ENCODE data around the gene PIEZO1.

The PIEZO1 gene

DNA sequence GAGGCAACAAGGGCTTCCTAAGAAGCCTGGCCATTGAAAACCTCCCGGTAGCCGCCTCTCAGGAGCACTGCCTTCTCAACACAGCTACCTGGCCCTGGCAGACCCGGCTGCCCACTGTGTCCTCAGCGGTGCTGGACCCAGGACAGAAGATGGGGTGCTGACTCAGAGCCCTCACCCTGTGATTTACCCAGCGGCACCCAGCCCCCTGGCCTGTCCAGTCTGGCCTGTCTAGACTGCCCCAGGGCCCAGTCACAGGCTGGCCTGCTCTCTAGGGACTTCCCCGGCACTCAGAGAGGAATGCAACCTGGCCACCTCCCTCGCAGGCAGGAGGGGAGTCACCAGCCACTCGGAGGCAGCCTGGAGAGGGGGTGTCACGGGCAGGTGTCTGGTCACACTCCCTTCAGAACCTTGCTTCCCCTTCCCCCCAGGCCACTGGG lies 20.1 kb downstream of the PIEZO1 start:
- no peak for DNase-seq

DNA sequence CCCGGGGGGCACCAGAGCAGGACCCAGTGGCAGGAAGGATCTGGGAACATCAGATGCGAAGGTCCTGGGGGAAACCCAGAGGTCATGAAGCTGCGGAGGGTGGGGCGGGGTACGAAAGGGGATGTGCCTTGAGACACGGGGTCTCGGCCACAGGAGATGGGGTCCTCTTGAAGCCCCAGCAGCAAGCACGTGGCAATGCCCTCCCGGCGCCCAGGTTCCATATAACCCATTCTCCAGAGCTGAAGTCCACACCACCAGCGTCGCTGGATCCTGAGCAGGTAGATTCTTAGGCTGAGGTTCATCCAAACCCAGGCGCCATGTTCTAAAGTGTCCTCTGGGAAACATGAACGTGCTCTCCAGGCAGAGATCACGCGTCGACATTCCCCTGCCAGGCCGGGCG lies 20.9 kb downstream of the PIEZO1 start:
- DNase-seq: no peak

DNA sequence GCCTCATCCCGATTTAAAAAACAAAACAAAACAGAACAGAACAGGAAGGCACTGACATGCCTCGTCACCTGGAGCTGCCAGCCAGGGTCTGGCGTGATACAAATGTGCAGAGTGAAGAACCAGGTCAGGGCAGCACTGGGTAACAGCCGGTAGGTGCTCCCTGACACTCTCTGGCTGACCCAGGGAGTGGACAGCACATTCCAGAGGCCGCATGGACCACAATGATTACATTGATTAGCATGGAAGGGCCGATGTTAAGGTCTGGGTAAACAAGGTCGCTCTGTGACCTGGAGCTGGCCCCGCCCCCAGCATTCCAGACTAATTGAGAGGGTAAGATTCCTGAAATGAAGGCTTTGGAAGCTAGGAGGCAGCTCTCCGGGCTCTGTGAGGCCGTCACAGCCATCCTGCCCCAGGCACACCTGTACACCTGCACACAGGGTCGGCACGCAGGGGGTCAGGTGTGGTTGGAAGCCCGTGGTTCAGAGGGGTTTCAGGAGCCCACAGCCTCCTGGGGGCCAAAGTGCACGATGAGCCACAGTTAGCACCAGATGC lies 21.4 kb downstream of the PIEZO1 start:
- DNase-seq: no peak

DNA sequence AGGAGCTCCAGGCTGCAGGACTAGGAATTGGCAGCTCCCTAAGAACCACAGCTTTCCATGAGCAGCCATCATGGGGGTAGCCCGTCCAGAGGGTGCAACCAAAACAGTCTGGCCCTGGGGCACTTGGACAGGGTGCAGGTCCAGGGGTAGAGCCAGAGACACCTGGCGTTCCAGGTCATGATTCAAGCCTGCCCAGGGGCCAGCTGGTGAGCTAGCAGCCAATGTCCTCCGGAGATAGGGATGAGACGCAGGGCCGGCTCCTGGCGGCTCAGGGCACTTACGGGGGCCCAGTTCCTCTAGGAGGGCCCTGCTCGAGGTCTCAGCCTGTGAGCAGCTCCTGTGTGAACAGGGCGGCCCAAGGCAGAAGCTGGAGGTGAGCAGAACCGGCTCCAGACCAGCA lies 22.1 kb downstream of the PIEZO1 start:
- DNase-seq: no peak

DNA sequence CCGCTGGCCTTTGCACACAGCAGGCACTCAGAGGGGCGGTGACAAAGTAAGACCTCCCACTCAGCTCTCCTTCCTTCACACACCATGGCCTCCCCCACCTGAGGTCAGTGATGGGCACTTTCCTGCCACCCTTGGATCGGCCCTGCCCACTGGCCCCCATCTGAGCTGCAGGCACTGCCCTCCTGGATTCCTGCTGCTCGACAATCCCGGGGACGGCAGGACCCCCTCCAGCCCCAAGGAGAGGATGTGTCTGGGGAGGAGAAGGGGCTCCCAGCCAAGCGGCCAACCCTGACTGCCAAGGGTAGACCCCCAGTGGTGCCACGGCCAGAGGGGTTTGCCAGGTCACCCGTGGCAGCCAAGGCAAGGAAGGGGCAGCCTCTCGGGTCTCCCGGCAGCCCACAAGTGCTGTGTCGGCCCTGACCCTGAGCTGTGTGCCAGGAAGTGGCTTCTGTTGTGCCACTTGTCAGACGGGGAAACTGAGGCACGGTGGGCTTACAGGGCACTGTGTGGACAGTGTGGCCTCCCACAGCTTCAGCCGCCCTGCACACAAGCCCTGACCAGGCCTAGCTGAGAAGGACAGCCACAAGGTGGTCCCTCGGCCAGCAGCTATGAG lies 22.7 kb downstream of the PIEZO1 start:
- no peak for DNase-seq

DNA sequence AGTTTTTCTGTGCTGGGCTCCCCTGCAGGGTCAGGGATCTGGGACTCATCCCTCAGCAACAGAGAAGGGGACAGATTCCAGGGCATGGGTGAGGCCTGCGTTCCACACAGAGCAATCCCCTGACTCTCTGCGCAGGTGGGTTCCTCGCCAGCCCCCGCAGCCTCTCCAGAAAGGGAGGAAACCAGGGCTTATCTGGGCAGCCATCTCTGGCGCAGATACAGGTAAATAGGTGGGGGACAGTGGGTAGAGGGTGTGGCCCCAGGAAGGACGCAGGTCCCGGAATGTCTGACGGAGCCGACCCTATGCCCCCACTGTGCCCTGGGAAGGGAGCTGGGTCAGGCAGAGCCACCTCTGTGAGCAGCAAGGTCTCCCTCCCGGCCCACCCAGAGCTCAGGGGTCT lies 23.2 kb downstream of the PIEZO1 start:
- DNase-seq: no peak

DNA sequence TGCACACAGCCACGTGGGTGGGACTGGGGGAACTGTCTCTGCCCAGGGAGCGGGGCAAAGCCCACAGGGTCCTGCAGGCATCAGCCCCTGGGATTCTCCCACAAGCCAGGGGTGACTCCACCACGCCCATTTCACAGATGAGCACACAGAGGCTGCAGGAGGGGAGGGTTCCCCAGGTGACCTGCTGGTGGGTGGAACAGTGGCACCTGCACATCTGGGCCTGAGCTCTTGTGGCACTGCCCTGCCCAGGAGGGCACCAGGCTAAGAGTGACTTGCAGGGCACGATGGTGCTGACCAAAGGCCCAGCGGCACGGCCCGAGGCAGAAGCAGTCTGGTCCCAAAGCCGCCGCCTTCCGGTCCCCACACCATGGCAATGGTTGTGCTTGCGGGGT lies 23.9 kb downstream of the PIEZO1 start:
- DNase-seq: no peak

DNA sequence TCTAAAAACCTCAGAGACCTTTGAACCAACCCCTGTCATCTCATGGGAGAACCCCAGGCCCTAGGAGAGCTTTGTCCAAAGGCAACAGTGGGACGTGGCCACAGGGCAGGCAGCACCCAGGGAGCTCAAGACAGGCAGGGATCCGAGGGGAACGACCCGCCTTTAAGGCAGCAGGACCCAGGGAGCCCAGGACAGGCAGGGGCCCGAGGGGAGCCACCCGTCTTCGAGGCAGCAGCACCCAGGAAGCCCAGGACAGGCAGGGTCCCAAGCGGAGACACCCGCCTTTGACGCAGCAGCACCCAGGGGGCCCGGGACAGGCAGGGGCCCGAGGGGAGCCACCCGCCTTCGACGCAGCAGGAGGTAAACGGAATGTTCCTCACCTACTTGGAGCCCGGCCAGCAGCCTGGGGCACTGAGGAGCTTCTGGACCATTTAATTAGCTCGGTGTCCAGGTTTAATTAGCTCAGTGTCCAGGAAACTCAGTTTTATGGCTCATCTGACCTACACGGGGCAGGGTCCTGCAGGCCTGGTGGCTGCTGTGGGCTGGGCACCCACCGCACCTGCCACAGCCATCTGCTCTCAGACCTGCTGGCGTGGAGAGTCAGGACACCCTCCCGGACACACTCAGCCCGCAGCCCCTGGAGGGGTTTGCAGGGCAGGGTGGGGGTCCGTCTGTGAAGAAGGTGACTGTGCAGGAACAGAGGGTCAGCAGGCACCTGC lies 24.4 kb downstream of the PIEZO1 start:
- DNase-seq: no peak

DNA sequence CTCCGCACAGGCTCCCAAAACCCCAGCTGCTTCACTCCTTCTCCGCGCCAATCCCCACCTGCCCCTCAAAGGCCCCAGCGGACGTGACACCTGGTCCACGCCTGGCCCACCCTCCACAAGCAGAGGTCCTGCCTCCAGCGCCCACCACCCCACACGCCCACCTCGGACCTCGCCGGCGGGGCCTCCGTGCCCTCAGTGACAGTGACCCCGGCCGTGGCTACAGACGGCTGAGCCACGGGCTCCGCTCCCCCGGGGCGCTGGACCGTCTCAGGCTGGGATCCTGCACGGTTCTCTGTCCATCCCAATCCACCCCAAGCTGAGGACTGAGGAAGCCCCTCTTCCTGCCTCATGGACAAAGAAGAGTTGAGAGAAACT lies 25.1 kb downstream of the PIEZO1 start:
- no peak for DNase-seq

DNA sequence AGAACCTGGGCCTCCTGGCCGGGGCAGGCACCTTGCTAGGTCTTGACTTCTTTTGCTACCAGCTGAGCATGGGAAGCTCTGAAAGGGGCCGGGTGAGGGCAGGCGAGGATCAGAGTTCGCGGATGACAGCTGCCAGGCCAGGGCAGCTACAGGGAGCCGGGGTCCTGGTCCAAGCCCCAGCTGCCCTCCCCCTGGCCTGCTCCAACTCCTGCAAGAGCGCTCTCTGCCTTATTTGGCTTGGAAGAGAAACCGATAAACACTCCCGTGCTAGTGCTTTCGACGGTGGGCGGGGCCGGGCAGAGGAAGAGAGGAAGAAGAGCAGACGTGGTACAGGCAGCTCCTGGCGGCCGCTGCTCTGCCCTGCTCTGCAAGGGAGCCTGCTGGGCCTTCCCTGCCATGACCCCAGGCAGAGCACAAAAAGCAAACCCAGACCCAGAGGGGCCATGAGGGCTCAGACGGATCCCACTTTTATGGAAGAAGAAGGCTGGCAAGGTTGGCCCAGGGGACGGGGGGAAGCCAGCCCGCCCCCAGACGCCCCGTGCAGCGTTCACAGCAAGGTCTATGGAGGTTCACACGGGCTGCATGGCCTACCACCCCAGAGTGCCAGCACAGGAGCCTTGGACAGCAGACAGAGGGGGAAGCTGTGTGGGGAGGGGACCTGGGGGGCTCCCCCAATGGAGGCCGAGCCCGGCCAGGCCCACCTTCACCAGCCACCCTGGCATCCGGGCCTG lies 25.6 kb downstream of the PIEZO1 start:
- peak; percentile 58 for DNase-seq

DNA sequence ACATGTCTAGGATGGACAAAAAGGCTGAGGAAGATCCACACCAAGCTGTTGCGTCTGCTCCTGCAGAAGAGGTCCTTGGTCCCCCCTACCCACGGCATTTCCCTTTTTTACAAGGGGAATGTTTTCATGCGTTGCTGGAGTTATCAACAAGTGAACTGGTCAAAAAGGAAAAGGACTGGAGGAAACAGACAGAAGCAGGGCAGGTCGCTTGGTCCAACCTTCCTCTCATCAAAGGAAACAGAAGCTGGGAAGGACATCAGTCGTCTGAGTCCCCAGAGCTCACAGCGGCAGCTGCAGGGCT lies 26.1 kb downstream of the PIEZO1 start:
- no peak for DNase-seq

DNA sequence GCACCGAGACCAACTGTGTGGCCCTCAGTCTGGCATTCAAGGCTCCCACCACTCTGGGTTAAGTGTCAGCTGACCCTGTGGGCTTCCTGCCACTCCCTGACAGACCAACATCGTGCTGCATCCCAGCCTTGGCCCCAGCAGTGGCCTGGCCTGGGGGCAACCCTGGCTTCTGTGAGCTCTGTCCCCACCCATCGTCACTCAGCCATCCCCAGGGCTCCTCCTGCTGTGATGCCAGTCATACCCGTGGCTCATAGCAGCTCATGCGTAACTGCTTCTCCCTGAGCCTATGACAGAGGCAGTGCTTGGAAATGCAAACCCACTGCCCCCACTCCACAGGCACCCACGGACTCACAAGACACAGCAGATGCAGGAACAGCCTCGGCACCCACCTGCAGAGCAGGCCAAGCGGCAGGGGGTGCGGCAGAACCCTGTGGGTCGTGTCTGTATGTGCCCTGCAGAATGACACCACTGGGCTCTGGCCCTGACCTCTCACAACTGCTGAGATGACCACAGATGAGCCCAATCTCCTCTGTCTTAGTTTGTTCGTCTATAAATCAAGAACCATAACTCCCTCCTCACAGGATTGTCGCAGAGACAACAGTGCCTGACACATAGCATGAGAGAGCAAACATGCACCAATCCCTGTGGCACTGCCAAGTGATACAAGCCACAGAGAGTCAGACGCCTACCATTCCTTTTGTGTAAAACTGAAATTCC lies 26.6 kb downstream of the PIEZO1 start:
- no peak for DNase-seq

DNA sequence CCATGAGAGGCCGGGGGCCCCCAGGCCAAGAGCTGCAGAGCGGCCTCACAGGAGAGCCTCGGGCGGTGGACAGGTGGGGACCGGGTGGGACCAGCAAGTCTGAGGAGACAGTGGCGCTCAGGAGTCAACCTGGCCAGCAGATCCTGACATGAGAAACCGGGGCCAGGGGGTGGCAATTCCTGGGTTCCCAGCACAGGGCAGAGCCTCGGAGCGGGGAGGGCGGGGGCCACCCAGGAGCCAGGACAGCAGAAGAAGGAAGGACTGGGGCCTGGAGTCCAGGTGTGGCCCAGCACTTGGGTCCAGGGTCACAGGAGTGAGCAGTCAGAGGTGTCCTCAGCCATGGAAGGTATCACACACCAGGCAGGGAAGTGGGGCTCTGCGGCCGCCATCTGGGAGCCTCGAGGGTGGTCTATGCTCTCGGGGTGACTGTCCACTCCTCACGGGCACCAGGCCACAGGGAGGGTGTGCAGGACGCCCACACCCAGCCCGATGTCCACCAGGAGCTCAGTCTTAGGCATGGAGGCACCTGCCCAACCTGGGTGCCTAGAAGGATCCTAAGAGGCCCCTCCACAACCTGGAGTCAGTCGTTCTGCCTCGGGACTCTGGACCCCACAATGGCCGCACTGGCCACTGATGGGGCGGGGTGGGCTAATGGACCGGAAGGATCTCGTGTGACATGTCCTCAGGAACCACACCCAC lies 29.1 kb downstream of the PIEZO1 start:
- no peak for DNase-seq

DNA sequence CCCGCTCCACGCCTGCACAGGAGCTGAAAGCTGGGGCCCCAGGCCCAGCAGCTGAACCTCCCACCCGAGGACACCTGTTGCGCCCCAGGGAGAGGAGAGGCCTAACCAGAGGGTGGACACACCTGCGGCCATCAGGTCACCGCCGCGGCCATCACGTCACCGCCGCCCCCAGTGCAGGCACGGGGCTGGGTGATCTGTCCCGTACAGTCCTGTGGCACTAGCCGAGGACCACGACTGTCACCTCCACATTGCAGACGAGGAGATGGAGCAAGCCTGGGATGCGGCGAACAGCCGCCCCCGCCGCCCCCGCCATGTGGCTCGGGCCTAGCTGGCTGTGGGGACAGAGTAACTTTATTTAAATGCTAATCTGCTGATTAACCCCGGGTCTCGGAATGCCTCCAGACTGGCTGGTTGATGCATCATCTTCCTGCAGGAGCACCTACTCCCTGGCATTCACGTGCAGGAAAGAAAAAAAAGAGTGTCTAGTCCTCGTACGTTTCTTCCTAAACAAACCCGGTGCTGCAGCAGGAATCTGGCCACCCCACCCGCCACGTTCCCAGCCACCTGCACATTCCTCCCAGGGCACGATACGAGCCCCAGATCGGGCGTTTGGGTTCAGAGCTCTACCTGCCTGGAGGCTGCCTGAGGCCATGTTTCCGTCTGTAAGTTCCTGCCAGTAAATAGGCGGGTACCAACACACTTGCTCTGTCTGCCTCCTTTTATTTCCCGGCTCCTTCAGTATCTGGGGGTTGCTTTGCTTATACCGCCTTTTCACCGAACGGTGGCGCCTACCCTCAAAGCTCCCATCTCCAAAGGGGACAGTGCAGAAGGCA lies 29.9 kb downstream of the PIEZO1 start:
- DNase-seq: no peak

DNA sequence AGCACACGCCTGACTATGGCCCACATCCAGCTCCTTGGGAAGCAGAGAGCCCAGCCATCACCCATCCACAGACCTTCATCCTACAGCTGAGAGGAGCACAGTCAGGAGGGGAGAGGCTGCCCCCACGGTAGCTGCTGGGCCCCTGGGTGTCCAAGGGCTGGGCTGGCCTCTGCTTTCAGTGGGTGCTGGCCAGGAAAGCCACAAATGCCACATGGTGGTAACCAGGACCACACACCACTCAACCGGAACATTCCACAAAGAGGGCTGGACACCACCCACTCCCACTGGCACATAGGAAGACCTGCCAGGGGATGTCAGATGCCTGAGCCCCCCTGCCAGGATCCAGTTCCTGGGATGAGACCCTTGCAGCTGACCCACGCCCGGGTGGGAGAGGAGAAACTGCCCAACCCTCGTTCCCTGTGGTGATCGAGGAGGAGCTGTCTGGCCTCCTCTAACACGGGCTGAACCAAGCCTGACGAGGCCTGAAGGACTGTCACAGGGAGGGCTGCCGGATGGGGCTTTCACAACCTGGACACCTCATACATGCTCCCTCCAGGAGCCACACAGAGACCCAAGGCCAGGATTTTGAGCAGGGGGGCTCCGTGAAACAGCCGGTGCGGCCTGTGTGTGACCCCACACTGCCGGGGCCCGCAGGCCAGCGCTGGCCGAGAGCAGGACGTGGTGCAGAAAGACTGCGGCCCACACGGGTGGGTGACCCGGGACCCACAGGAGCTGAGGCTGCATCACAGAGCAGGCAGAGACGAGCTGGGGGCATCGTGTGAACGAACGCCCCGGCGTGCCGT lies 30.7 kb downstream of the PIEZO1 start:
- DNase-seq: no peak

DNA sequence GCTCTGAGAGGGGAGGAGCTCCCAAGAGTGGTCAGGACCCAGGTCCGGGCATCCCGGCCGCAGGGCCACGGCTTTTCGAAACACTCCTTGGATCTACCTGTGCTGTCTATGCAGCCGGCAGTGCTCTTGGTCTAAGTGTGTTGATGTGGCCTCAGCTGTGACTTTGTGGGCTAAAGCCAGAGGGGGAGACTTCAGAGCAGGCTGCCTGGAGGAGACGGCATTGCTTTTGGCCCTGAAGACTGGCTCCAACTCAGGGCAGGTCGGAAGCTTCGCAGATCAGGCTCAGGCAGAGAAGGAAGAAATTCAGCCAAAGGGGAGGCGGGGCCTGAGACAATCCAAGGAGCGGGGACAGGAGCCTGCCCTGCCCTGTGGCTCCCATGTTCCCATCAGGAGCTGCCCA lies 31.4 kb downstream of the PIEZO1 start:
- no peak for DNase-seq

DNA sequence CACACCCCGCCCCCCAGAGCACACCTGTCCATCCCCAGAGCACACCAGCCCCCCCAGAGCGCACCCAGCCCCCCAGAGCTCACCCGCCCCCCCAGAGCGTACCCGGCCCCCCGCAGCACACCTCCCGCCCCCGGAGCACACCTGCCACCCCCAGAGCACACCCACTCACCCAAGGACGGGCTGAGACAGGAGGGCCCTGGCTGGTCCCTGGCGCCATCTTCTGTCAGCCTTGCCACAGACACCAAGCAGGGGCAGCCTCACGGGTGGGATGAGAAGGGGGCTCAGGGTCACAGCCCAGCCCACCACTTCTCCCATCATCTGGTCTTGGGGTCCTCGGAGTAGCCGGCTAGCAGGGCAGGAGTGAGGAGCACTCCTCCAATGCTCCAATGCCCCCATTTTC lies 31.8 kb downstream of the PIEZO1 start:
- DNase-seq: no peak

DNA sequence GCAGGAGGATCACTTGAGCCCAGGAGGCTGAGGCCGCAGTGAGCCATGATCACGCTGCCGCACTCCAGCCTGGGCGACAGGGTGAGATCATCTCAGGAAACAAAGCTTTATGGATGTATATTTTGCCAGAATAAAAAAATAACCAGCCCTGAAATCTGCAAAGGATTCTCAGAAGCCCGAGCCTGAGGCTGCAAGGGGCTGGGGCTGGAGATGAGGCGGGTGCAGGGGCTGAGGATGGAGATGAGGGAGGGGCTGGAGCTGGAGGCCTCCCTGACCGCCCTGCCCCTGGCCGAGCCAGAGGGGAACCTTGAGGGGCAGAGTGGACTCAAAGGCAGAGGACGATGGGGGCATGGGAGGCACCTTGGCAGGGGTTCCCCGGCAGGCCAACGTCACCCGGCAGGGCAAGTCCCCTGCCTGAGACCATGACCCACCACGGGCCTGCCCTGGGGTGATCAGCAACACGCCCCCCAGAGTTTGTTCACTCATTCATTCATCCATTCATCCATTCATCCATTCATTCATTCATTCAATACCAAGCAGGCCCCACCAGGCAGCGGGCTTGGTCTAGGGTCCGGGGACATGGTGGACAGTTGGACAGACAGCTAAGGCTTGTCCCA lies 32.5 kb downstream of the PIEZO1 start:
- no peak for DNase-seq

DNA sequence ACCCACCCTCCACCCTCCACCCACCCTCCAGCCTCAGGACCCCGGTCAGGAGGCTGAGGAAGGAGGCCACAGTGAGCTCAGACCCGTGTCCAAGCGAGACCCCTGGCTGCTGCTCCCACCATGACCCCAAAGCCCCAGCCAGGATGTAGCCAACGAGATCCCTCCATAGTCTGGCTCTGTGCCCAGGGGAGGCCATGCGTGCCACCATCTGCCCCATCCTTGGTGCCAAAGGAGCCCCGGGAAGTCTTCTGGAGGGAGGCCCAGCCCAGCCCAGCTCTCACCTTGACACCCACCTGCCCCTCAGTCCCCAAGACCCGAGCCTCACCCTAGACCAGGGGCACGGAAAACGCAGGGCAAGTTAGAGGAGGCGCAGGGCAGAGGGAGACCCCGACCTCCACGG lies 34.2 kb downstream of the PIEZO1 start:
- no peak for DNase-seq

DNA sequence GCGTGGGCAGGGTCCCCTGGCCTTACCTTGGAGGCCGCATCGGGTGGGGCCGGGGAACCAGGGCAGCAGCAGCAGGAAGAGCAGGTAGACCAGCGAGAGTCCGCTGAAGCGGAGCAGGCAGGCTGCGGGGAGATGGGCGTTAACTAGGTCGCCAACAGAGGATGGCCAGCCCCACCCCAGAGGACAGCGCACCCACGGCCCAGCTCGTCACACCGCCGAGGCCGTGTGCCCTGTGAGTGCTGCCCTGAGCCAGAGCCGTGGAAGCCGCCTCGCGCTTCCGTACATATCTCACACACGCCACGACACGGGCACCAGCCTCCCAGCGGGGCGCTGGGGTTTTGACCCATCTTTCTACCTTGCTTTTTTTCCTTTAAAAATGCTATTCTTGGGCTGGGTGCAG lies 35.7 kb downstream of the PIEZO1 start:
- no peak for DNase-seq

DNA sequence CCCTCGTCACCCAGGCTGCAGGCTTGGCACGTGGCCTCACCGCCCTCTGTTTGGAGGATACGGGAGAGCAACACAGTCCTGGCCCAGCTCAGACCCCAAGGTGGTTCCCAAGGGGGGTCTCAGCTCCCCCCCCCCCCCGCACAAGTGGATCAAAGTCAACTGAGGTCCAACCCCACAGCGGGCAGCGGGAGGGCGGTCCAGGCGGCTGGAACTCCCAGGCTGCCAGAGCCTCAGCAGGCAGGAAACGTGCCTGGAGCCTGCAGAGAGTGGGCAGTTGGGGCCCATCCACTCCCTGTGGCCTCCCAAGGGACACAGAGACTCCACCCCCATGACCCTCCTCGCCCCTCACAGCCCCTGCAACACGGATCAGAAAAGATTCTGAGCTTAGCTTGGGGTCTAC lies 36.7 kb downstream of the PIEZO1 start:
- DNase-seq: no peak
